ENCODE results near the gene SH3YL1.

- peak; percentile 5; the same call in 1 of the 2 replicates for TF ChIP-seq BHLHE40 (IDR thresholded peaks at IDR 0.05; ENCODE audit: low read depth, low read length)
- TF ChIP-seq CTCF (conservative IDR thresholded peaks at IDR 0.05; ENCODE audit: low read depth, low read length) = 0 out of 2 replicates have a peak, but pooled peaks have one; percentile 2
- peak; percentile 68 for TF ChIP-seq CEBPB (IDR thresholded peaks at IDR 0.05; ENCODE audit: low read depth, low read length)
- no peak for TF ChIP-seq RFX5 (IDR thresholded peaks at IDR 0.05; ENCODE audit: low read depth, low read length)
- no peak; the same call in 1 of the 2 replicates for TF ChIP-seq MAZ (IDR thresholded peaks at IDR 0.05; ENCODE audit: borderline replicate concordance, low read depth, low read length)
- TF ChIP-seq POLR2A (IDR thresholded peaks at IDR 0.05; ENCODE audit: low read depth, low read length) = peak; percentile 89
- TF ChIP-seq FOS (IDR thresholded peaks at IDR 0.05; ENCODE audit: low read depth, low read length) = no peak
- TF ChIP-seq CHD1 (IDR thresholded peaks at IDR 0.05; ENCODE audit: low read depth, low read length) = no peak
- no peak for TF ChIP-seq NFE2L2 (IDR thresholded peaks at IDR 0.05; ENCODE audit: low read depth, low read length)
- TF ChIP-seq RAD21 (IDR thresholded peaks at IDR 0.05; ENCODE audit: low read length) = no peak
Observed at GRCh38 chr2:264493-265468, 949 bp upstream of the SH3YL1 start, which contains the start of gene ACP1.

Measured in IMR-90 (cell line).